HEK293 (cell line): ENCODE measurements around the gene ANO6.
A peak's percentile ranks its signal among the peaks of the same experiment; 100 is the strongest.

Experiments
- CTCF ChIA-PET: fragments of 350-600 bp; formaldehyde crosslinking; extraction: SDS; loops from one replicate; lab custom pipeline; 2021; ENCODE audit warnings: antibody characterized with exemption; lab: Yijun Ruan, JAX
- POLR2A ChIA-PET: fragments of 300-600 bp; formaldehyde crosslinking; extraction: SDS; loops from one replicate; lab custom pipeline; 2020; ENCODE audit warnings: antibody characterized with exemption, inconsistent platforms; lab: Yijun Ruan, JAX
- H3K27ac ChIP-seq: fragments of 200-500 bp; sonication (Bioruptor generic); 2 replicates; pipeline ENCODE4 v1.5.1; 2014; ENCODE audit warnings: low read depth, low read length, control low read depth, inconsistent platforms; ENCODE audit errors: extremely low read depth
- H3K36me3 ChIP-seq, 2 experiments: fragments of 200-500 bp in 1 of 2; sonication (Bioruptor generic) in 1 of 2; 1 replicate in 1 of 2; 2 replicates in 1 of 2; pipeline ENCODE4 v1.5.1; 2014 to 2017; ENCODE audit warnings: inconsistent platforms in 2 of 2, low read length in 2 of 2; ENCODE audit not compliant: control insufficient read depth in 2 of 2, insufficient read depth in 1 of 2
- H3K4me1 ChIP-seq: fragments of 200-500 bp; sonication (Bioruptor generic); 2 replicates; pipeline ENCODE4 v1.5.1; 2014; ENCODE audit warnings: mild to moderate bottlenecking, low read length, inconsistent platforms; ENCODE audit not compliant: control insufficient read depth, insufficient read depth
- H3K4me3 ChIP-seq: 2 replicates; pipeline ENCODE4 v1.5.1; 2011; ENCODE audit warnings: low read depth, mild to moderate bottlenecking, control low read depth, low read length, moderate library complexity
- H3K9me3 ChIP-seq: fragments of 200-500 bp; sonication (Bioruptor generic); 2 replicates; pipeline ENCODE4 v1.5.1; 2014; ENCODE audit warnings: low read depth, low read length, inconsistent platforms; ENCODE audit not compliant: control insufficient read depth, insufficient read depth
- EGR2 ChIP-seq: fragments of 450-650 bp; formaldehyde crosslinking; IDR thresholded peaks from 2 replicates; pipeline ENCODE4 v1.5.1; 2016; ENCODE audit warnings: low read depth, missing biosample characterization, missing genetic modification characterization
- HOXC10 ChIP-seq: sonication (generic); formaldehyde crosslinking; IDR thresholded peaks from 2 replicates; pipeline ENCODE4 v1.8.1; 2023; ENCODE audit warnings: mild to moderate bottlenecking, missing genetic modification reagents
- MYNN ChIP-seq: fragments of 450-650 bp; formaldehyde crosslinking; IDR thresholded peaks from 2 replicates; pipeline ENCODE4 v1.5.1; 2016; ENCODE audit warnings: missing biosample characterization, missing genetic modification characterization, borderline replicate concordance
- SCRT1 ChIP-seq: fragments of 450-650 bp; formaldehyde crosslinking; IDR thresholded peaks from 2 replicates; pipeline ENCODE4 v1.5.1; 2016; ENCODE audit warnings: missing biosample characterization, missing genetic modification characterization, borderline replicate concordance
- SCRT2 ChIP-seq: fragments of 450-650 bp; formaldehyde crosslinking; IDR thresholded peaks from 2 replicates; pipeline ENCODE4 v1.5.1; 2016; ENCODE audit warnings: missing biosample characterization, missing genetic modification characterization
- SETDB1 ChIP-seq: IDR thresholded peaks from one replicate; pipeline ENCODE4 v1.6.1; 2017; ENCODE audit warnings: mild to moderate bottlenecking, low read length, moderate library complexity, mixed read lengths; ENCODE audit not compliant: insufficient read length
- SP7 ChIP-seq: fragments of 450-650 bp; formaldehyde crosslinking; IDR thresholded peaks from 2 replicates; pipeline ENCODE4 v1.5.1; 2016; ENCODE audit warnings: missing biosample characterization, missing genetic modification characterization
- TCF7L2 ChIP-seq: IDR thresholded peaks from 2 replicates; pipeline ENCODE4 v1.6.1; 2011; ENCODE audit warnings: low read depth, mild to moderate bottlenecking, inconsistent platforms, low read length, moderate library complexity, borderline replicate concordance
- ZFP37 ChIP-seq: fragments of 450-650 bp; formaldehyde crosslinking; IDR thresholded peaks from 2 replicates; pipeline ENCODE4 v1.5.1; 2016; ENCODE audit warnings: missing biosample characterization, missing genetic modification characterization
- ZIC2 ChIP-seq: fragments of 450-650 bp; formaldehyde crosslinking; IDR thresholded peaks from 2 replicates; pipeline ENCODE4 v1.5.1; 2016; ENCODE audit warnings: missing biosample characterization, missing genetic modification characterization
- ZNF175 ChIP-seq: fragments of 450-650 bp; formaldehyde crosslinking; IDR thresholded peaks from 2 replicates; pipeline ENCODE4 v1.5.1; 2016; ENCODE audit warnings: missing biosample characterization, missing genetic modification characterization
- ZNF223 ChIP-seq: fragments of 450-650 bp; formaldehyde crosslinking; IDR thresholded peaks from 2 replicates; pipeline ENCODE4 v1.5.1; 2016; ENCODE audit warnings: missing biosample characterization, missing genetic modification characterization
- ZNF416 ChIP-seq: fragments of 450-650 bp; formaldehyde crosslinking; IDR thresholded peaks from 2 replicates; pipeline ENCODE4 v1.5.1; 2016; ENCODE audit warnings: missing biosample characterization, missing genetic modification characterization
- ZNF501 ChIP-seq: fragments of 450-650 bp; formaldehyde crosslinking; IDR thresholded peaks from 2 replicates; pipeline ENCODE4 v1.5.1; 2016; ENCODE audit warnings: missing biosample characterization, missing genetic modification characterization
- ZNF548 ChIP-seq: fragments of 450-650 bp; formaldehyde crosslinking; IDR thresholded peaks from 2 replicates; pipeline ENCODE4 v1.5.1; 2016; ENCODE audit warnings: missing biosample characterization, missing genetic modification characterization
- ZNF610 ChIP-seq: fragments of 450-650 bp; formaldehyde crosslinking; IDR thresholded peaks from 2 replicates; pipeline ENCODE4 v1.5.1; 2016; ENCODE audit warnings: missing biosample characterization, missing genetic modification characterization, borderline replicate concordance
- ZNF660 ChIP-seq: fragments of 450-650 bp; IDR thresholded peaks from 2 replicates; pipeline ENCODE4 v1.5.1; 2018; ENCODE audit warnings: missing biosample characterization, mild to moderate bottlenecking, missing genetic modification characterization
- ZNF791 ChIP-seq: fragments of 450-650 bp; formaldehyde crosslinking; IDR thresholded peaks from 2 replicates; pipeline ENCODE4 v1.5.1; 2016; ENCODE audit warnings: missing biosample characterization, missing genetic modification characterization
- ZNF830 ChIP-seq: fragments of 450-650 bp; IDR thresholded peaks from 2 replicates; pipeline ENCODE4 v1.5.0; 2018; ENCODE audit warnings: missing biosample characterization, missing genetic modification characterization, low read depth, mild to moderate bottlenecking, moderate library complexity
- TF ChIP-seq, protein P1 (sequence below): fragments of 450-650 bp; formaldehyde crosslinking; conservative IDR thresholded peaks from 2 replicates; pipeline ENCODE4 v1.5.1; 2016; ENCODE audit warnings: low read depth, missing biosample characterization, missing genetic modification characterization
- TF ChIP-seq, protein P2 (sequence below): fragments of 450-650 bp; formaldehyde crosslinking; IDR thresholded peaks from 2 replicates; pipeline ENCODE4 v1.5.1; 2017; ENCODE audit warnings: missing biosample characterization, mild to moderate bottlenecking, missing genetic modification characterization, moderate library complexity
- TF ChIP-seq, protein P3 (sequence below): fragments of 450-650 bp; formaldehyde crosslinking; IDR thresholded peaks from 2 replicates; pipeline ENCODE4 v1.5.1; 2016; ENCODE audit warnings: missing biosample characterization, missing genetic modification characterization

Gene ANO6

DNA sequence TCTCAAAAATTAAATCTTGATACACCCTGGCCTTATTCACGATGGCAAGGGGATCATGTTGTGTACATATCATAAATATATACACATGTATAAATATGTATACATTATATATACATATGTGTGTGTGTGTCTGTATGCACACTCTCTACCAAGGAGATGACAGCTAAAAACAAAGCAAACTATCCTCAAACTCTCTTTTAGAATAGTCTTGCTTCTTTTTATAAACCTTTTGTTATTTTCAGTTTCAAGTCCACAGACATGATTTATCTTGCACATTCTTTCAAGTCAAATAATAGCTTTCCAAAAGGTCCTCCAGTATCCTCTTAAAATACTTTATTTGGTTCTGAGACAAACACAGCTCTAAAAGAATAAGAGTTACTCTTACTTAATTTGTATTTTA lies 8.4 kb downstream of the ANO6 start (continued):
- TF ChIP-seq, protein P1, sequence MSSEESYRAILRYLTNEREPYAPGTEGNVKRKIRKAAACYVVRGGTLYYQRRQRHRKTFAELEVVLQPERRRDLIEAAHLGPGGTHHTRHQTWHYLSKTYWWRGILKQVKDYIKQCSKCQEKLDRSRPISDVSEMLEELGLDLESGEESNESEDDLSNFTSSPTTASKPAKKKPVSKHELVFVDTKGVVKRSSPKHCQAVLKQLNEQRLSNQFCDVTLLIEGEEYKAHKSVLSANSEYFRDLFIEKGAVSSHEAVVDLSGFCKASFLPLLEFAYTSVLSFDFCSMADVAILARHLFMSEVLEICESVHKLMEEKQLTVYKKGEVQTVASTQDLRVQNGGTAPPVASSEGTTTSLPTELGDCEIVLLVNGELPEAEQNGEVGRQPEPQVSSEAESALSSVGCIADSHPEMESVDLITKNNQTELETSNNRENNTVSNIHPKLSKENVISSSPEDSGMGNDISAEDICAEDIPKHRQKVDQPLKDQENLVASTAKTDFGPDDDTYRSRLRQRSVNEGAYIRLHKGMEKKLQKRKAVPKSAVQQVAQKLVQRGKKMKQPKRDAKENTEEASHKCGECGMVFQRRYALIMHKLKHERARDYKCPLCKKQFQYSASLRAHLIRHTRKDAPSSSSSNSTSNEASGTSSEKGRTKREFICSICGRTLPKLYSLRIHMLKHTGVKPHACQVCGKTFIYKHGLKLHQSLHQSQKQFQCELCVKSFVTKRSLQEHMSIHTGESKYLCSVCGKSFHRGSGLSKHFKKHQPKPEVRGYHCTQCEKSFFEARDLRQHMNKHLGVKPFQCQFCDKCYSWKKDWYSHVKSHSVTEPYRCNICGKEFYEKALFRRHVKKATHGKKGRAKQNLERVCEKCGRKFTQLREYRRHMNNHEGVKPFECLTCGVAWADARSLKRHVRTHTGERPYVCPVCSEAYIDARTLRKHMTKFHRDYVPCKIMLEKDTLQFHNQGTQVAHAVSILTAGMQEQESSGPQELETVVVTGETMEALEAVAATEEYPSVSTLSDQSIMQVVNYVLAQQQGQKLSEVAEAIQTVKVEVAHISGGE (tag by site-specific recombination): no peak
- no peak for TF ChIP-seq ZNF610 (tag by site-specific recombination)
- TF ChIP-seq ZNF830: no peak
- TF ChIP-seq ZNF223 (tag by site-specific recombination): no peak
- no peak for TF ChIP-seq HOXC10
- TF ChIP-seq ZNF416 (tag by site-specific recombination): no peak
- TF ChIP-seq MYNN (tag by site-specific recombination): no peak
- TF ChIP-seq SETDB1: no peak
- TF ChIP-seq, protein P2, sequence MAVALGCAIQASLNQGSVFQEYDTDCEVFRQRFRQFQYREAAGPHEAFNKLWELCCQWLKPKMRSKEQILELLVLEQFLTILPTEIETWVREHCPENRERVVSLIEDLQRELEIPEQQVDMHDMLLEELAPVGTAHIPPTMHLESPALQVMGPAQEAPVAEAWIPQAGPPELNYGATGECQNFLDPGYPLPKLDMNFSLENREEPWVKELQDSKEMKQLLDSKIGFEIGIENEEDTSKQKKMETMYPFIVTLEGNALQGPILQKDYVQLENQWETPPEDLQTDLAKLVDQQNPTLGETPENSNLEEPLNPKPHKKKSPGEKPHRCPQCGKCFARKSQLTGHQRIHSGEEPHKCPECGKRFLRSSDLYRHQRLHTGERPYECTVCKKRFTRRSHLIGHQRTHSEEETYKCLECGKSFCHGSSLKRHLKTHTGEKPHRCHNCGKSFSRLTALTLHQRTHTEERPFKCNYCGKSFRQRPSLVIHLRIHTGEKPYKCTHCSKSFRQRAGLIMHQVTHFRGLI: no peak
- no peak for TF ChIP-seq ZNF660 (tag by site-specific recombination)
- no peak for TF ChIP-seq TCF7L2
- no peak for TF ChIP-seq ZFP37 (tag by site-specific recombination)

DNA sequence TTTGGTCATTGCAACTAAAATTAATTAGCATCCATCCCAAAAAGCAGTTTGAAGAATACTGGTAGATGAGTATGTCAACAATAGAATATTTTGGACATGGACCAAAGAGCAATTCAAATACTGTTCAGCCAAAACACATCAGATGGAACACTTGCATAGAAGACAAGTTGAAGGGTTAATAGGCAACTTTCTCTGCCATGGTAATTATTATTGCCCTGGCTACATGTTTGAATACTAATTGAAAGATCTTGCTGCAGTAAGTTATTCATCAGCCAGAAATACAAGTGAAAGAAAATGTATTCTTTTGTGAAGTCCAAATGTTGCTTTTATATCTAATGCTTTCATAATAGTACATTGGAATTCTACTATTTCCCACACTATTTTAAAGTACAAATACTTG lies 10.1 kb downstream of the ANO6 start:
- CTCF ChIA-PET: no interaction called here
- POLR2A ChIA-PET: no interaction called here
- H3K36me3 ChIP-seq: peaks cover 0 to 4% of the 10 kb centered on the region in 2 experiments; a peak in 2 of 3 replicates
- H3K27ac ChIP-seq: no peak overlapping the region
- H3K4me1 ChIP-seq: peaks cover 2% of the 10 kb centered on the region; the same call in 1 of the 2 replicates
- H3K4me3 ChIP-seq: no peak overlapping the region
- no peaks in the 10 kb centered on the region for H3K9me3 ChIP-seq
- TF ChIP-seq ZNF548 (tag by site-specific recombination) (no peak), EGR2 (tag by site-specific recombination) (no peak)

DNA sequence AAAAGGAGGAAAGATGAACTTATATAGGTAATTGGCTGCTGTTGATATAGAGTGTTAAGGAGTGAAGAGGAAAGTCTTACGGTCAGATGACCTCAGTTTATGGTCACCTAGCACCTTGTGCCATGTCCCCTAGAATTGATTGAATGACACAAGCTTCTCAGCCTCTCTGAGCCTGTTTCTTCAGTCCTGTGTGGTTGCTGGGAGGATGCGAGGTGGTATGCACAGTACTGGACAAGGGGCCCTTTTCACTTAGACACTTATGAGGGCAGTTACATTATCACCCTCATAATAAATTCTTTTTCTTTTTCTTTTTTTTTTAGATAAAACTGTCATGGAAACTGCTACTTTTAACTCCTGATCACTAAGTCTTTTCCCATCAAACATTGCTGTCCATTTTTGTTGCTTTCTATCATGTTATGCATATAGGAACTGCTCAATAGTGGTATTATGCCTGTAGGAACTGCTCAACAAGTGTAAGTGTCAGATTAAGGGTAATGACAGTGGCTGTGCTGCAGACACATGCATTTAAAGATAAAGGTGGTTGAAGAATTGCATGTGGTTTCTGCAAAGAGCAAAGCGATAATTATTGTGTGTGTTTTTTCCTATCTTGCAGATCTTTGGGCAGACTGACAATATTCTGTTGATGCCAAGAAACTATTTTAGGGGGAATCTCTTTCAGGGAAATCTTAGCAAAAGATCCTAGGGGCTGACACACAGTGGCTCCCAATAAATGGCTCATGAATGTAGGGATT lies 11.6 kb downstream of the ANO6 start:
- no peaks in the 10 kb centered on the region for H3K9me3 ChIP-seq
- peaks cover 0 to 4% of the 10 kb centered on the region in 2 experiments; a peak in 2 of 3 replicates for H3K36me3 ChIP-seq
- H3K4me1 ChIP-seq: peaks cover 16% of the 10 kb centered on the region
- no peak overlapping the region for H3K27ac ChIP-seq
- ChIA-PET POLR2A (no interaction called here), CTCF (no interaction called here)
- no peak overlapping the region for H3K4me3 ChIP-seq
- peak; percentile 55; the same call in 1 of the 2 replicates for TF ChIP-seq SCRT2 (tag by site-specific recombination)
- TF ChIP-seq, protein P2: no peak
- no peak for TF ChIP-seq ZIC2 (tag by site-specific recombination)
- peak; percentile 47; the same call in 1 of the 2 replicates for TF ChIP-seq SCRT1
- TF ChIP-seq ZNF175 (tag by site-specific recombination): no peak
- TF ChIP-seq, protein P3, sequence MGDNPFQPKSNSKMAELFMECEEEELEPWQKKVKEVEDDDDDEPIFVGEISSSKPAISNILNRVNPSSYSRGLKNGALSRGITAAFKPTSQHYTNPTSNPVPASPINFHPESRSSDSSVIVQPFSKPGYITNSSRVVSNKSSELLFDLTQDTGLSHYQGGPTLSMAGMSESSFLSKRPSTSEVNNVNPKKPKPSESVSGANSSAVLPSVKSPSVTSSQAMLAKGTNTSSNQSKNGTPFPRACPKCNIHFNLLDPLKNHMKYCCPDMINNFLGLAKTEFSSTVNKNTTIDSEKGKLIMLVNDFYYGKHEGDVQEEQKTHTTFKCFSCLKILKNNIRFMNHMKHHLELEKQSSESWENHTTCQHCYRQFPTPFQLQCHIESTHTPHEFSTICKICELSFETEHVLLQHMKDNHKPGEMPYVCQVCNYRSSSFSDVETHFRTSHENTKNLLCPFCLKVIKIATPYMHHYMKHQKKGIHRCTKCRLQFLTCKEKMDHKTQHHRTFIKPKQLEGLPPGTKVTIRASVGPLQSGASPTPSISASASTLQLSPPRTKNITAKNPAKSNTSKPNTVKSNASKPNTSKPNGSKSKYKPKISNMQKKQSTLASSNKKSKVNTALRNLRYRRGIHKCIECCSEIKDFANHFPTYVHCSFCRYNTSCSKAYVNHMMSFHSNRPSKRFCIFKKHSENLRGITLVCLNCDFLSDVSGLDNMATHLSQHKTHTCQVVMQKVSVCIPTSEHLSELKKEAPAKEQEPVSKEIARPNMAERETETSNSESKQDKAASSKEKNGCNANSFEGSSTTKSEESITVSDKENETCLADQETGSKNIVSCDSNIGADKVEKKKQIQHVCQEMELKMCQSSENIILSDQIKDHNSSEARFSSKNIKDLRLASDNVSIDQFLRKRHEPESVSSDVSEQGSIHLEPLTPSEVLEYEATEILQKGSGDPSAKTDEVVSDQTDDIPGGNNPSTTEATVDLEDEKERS: no peak
- peak; percentile 28; the same call in 1 of the 2 replicates for TF ChIP-seq SP7 (tag by site-specific recombination)
- no peak for TF ChIP-seq ZNF501
- TF ChIP-seq ZNF791 (tag by site-specific recombination): no peak
- TF ChIP-seq HOXC10: no peak
- no peak for TF ChIP-seq ZNF610 (tag by site-specific recombination)
